Esophagus (tissue), 2 donors: Measurements from ENCODE around the gene CYTIP. TPM values are rescaled to one million over a fixed set of nuclear protein-coding genes. Genes with fewer than 3 reads are reported as not detected.

Source experiments
- H3K27ac ChIP-seq, 2 donors: one replicate each; pipeline ENCODE4 v1.5.1; 2013; ENCODE audit warnings: low read depth in 2 of 2, mild to moderate bottlenecking in 2 of 2, inconsistent platforms in 1 of 2, low read length in 1 of 2, moderate library complexity in 1 of 2
- H3K27me3 ChIP-seq, 2 donors: one replicate each; pipeline ENCODE4 v1.6.1; 2013; ENCODE audit warnings: low read length in 2 of 2, control low read depth in 1 of 2, mild to moderate bottlenecking in 1 of 2; ENCODE audit not compliant: insufficient read depth in 2 of 2, control insufficient read depth in 1 of 2
- H3K36me3 ChIP-seq, 2 donors: one replicate each; pipeline ENCODE4 v1.6.1; 2013; ENCODE audit warnings: low read length in 1 of 2; ENCODE audit not compliant: control insufficient read depth in 2 of 2, insufficient read depth in 2 of 2
- H3K4me1 ChIP-seq, 2 donors: one replicate each; pipeline ENCODE4 v1.6.1; 2013; ENCODE audit warnings: low read length in 1 of 2; ENCODE audit not compliant: control insufficient read depth in 2 of 2, insufficient read depth in 2 of 2
- H3K4me3 ChIP-seq, 2 donors: one replicate each; pipeline ENCODE4 v1.5.1; 2013; ENCODE audit warnings: low read length in 2 of 2, mild to moderate bottlenecking in 2 of 2, low read depth in 1 of 2, moderate library complexity in 1 of 2
- H3K9me3 ChIP-seq, 2 donors: one replicate each; pipeline ENCODE4 v1.6.1; 2013; ENCODE audit warnings: mild to moderate bottlenecking in 2 of 2, low read depth in 1 of 2, low read length in 1 of 2, moderate library complexity in 1 of 2; ENCODE audit not compliant: control insufficient read depth in 2 of 2, insufficient read depth in 1 of 2
- WGBS, 2 donors: extraction: QIAGEN DNeasy Blood & Tissue Kit; methylation state at CpG; one replicate each; pipeline ENCODE4 v1.1.7; 2013; 5-methylcytosine and 5-hydroxymethylcytosine counted together
- polyA plus RNA-seq, 2 donors: library from polyadenylated mRNA; stranded (reverse); fragments of 200-250 nt; gene quantifications; one replicate each; pipeline ENCODE4 v1.2.3, GENCODE V29; 2013
- donor health status: healthy with polysubstance abuse.
- donor health status: Bipolar disorder and iron deficiency.

Gene CYTIP
- polyA plus RNA-seq, 2 donors: 1.4 to 1.6 TPM

- Histone ChIP-seq H3K36me3 (no peaks in the 10 kb centered on the region), H3K4me1 (no peaks in the 10 kb centered on the region), H3K27me3 (no peaks in the 10 kb centered on the region), H3K4me3 (no peak overlapping the region), H3K27ac (no peak overlapping the region), H3K9me3 (no peaks in the 10 kb centered on the region)
- 88 to 89% methylated on average over 2 of the region's 2 CpGs for WGBS, 2 donors
These were observed 15.3 kb downstream of the CYTIP start for GRCh38 chr2:157428500-157429175.

GRCh38 chr2:157427922-157428303, 16.0 kb downstream of the CYTIP start:
- Histone ChIP-seq H3K27me3 (no peaks in the 10 kb centered on the region), H3K36me3 (no peaks in the 10 kb centered on the region), H3K9me3 (no peaks in the 10 kb centered on the region), H3K4me3 (no peak overlapping the region), H3K4me1 (no peaks in the 10 kb centered on the region), H3K27ac (no peak overlapping the region)

GRCh38 chr2:157427003-157427921, 16.6 kb downstream of the CYTIP start:
- Histone ChIP-seq H3K9me3 (no peaks in the 10 kb centered on the region), H3K27ac (no peak overlapping the region), H3K4me1 (no peaks in the 10 kb centered on the region), H3K4me3 (no peak overlapping the region), H3K36me3 (no peaks in the 10 kb centered on the region), H3K27me3 (no peaks in the 10 kb centered on the region)
- WGBS, 2 donors: 42 to 52% methylated on average over 6 of the region's 6 CpGs

- H3K4me3 ChIP-seq: no peak overlapping the region
- H3K36me3 ChIP-seq: no peaks in the 10 kb centered on the region
- no peak overlapping the region for H3K27ac ChIP-seq
- H3K27me3 ChIP-seq: no peaks in the 10 kb centered on the region
- WGBS, 2 donors: 75 to 80% methylated on average over 4 of the region's 4 CpGs
- H3K9me3 ChIP-seq: no peaks in the 10 kb centered on the region
- no peaks in the 10 kb centered on the region for H3K4me1 ChIP-seq
These were observed 17.4 kb downstream of the CYTIP start for GRCh38 chr2:157426477-157426994.

GRCh38 chr2:157424374-157424773, 19.5 kb downstream of the CYTIP start:
- Histone ChIP-seq H3K4me1 (no peaks in the 10 kb centered on the region), H3K27me3 (no peaks in the 10 kb centered on the region), H3K36me3 (no peaks in the 10 kb centered on the region), H3K27ac (no peak overlapping the region), H3K4me3 (no peak overlapping the region), H3K9me3 (no peaks in the 10 kb centered on the region)
- WGBS, 2 donors: 55 to 84% methylated on average over 1 of the region's 1 CpG

GRCh38 chr2:157421964-157422363, 21.9 kb downstream of the CYTIP start:
- Histone ChIP-seq H3K4me1 (no peaks in the 10 kb centered on the region), H3K27me3 (no peaks in the 10 kb centered on the region), H3K27ac (no peak overlapping the region), H3K9me3 (no peaks in the 10 kb centered on the region), H3K36me3 (no peaks in the 10 kb centered on the region), H3K4me3 (no peak overlapping the region)
- WGBS, 2 donors: 94 to 95% methylated on average over 3 of the region's 3 CpGs

GRCh38 chr2:157421331-157421944, 22.5 kb downstream of the CYTIP start:
- WGBS, 2 donors: 69 to 71% methylated on average over 2 of the region's 2 CpGs
- H3K4me1 ChIP-seq: no peaks in the 10 kb centered on the region
- H3K9me3 ChIP-seq: no peaks in the 10 kb centered on the region
- no peak overlapping the region for H3K27ac ChIP-seq
- H3K36me3 ChIP-seq: no peaks in the 10 kb centered on the region
- H3K27me3 ChIP-seq: no peaks in the 10 kb centered on the region
- H3K4me3 ChIP-seq: no peak overlapping the region

GRCh38 chr2:157420771-157421323, 23.0 kb downstream of the CYTIP start:
- Histone ChIP-seq H3K4me1 (no peaks in the 10 kb centered on the region), H3K36me3 (no peaks in the 10 kb centered on the region), H3K27ac (no peak overlapping the region), H3K9me3 (no peaks in the 10 kb centered on the region), H3K27me3 (no peaks in the 10 kb centered on the region), H3K4me3 (no peak overlapping the region)
- WGBS, 2 donors: 61% methylated on average over 4 of the region's 4 CpGs

- Histone ChIP-seq H3K4me1 (no peaks in the 10 kb centered on the region), H3K4me3 (no peak overlapping the region), H3K36me3 (no peaks in the 10 kb centered on the region), H3K9me3 (no peaks in the 10 kb centered on the region), H3K27me3 (no peaks in the 10 kb centered on the region), H3K27ac (peak overlapping the region in 1 of 2 donors; percentile 7)
- 82 to 83% methylated on average over 12 of the region's 12 CpGs for WGBS, 2 donors
These were observed 24.8 kb downstream of the CYTIP start for GRCh38 chr2:157419031-157419575.
